HL-60 (cell line): ENCODE results near the gene IRF4.
"Not testable (repeated sequence)": the region's sequence is repeated elsewhere in the genome, so short reads cannot be mapped to it uniquely, and the experiment has no call there.

Experiments
- DNase-seq, 2 experiments: peaks; one replicate each; pipeline ENCODE4 v3.0.0-alpha.2; 2010 to 2020; ENCODE audit warnings: low read depth in 1 of 2, low spot score in 1 of 2
- H3K27ac ChIP-seq: fragments of 250-450 bp; sonication (Bioruptor Pico); replicated peaks from 2 replicates; pipeline ENCODE4 v1.5.1; 2020; ENCODE audit warnings: mild to moderate bottlenecking, moderate library complexity
- H3K27me3 ChIP-seq: fragments of 250-450 bp; sonication (Bioruptor Pico); 2 replicates; pipeline ENCODE4 v1.5.1; 2021; ENCODE audit warnings: mild to moderate bottlenecking, moderate library complexity; ENCODE audit not compliant: insufficient read depth, poor library complexity, severe bottlenecking
- H3K4me3 ChIP-seq: replicated peaks from 2 replicates; pipeline ENCODE4 v1.5.1; 2011; ENCODE audit warnings: mild to moderate bottlenecking, control low read depth, low read length; ENCODE audit not compliant: insufficient read depth
- GABPA ChIP-seq: IDR thresholded peaks from 2 replicates; pipeline ENCODE4 v1.6.1; 2012; ENCODE audit warnings: low read depth
- POLR2AphosphoS5 ChIP-seq: IDR thresholded peaks from 2 replicates; pipeline ENCODE4 v1.6.1; 2012; ENCODE audit warnings: low read depth
- REST ChIP-seq: IDR thresholded peaks from 2 replicates; pipeline ENCODE4 v1.6.1; 2012; ENCODE audit warnings: low read depth; ENCODE audit not compliant: insufficient replicate concordance
- SPI1 ChIP-seq: IDR thresholded peaks from 2 replicates; pipeline ENCODE4 v1.6.1; 2012; ENCODE audit warnings: low read depth, mild to moderate bottlenecking, borderline replicate concordance
- TF ChIP-seq, protein P1 (sequence below): IDR thresholded peaks from one replicate; pipeline ENCODE4 v1.5.1; 2011; ENCODE audit warnings: low read length, control low read depth, inconsistent platforms; ENCODE audit not compliant: insufficient read depth

The IRF4 gene

GRCh38 chr6:376827-377640, 14.5 kb upstream of the IRF4 start:
- H3K4me3 ChIP-seq, result no peak overlapping the region
- peak in 1 of 2 experiments; percentile 27 for DNase-seq
- TF ChIP-seq POLR2AphosphoS5 (no peak), SPI1 (no peak), REST (no peak)
- TF ChIP-seq, protein P1, sequence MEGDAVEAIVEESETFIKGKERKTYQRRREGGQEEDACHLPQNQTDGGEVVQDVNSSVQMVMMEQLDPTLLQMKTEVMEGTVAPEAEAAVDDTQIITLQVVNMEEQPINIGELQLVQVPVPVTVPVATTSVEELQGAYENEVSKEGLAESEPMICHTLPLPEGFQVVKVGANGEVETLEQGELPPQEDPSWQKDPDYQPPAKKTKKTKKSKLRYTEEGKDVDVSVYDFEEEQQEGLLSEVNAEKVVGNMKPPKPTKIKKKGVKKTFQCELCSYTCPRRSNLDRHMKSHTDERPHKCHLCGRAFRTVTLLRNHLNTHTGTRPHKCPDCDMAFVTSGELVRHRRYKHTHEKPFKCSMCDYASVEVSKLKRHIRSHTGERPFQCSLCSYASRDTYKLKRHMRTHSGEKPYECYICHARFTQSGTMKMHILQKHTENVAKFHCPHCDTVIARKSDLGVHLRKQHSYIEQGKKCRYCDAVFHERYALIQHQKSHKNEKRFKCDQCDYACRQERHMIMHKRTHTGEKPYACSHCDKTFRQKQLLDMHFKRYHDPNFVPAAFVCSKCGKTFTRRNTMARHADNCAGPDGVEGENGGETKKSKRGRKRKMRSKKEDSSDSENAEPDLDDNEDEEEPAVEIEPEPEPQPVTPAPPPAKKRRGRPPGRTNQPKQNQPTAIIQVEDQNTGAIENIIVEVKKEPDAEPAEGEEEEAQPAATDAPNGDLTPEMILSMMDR, result no peak
- H3K27me3 ChIP-seq, result peaks cover 8% of the 10 kb centered on the region
- no peak overlapping the region for H3K27ac ChIP-seq

- H3K27me3 ChIP-seq, DNase-seq, H3K27ac ChIP-seq, H3K4me3 ChIP-seq: not testable (repeated sequence)
Observed at GRCh38 chr6:377641-378020, 13.9 kb upstream of the IRF4 start.

GRCh38 chr6:378090-378957, 13.2 kb upstream of the IRF4 start:
- TF ChIP-seq, protein P1, result no peak
- TF ChIP-seq POLR2AphosphoS5 (no peak), GABPA (no peak), REST (no peak), SPI1 (no peak)
- Histone ChIP-seq H3K27me3 (peaks cover 8% of the 10 kb centered on the region), H3K4me3 (no peak overlapping the region), H3K27ac (no peak overlapping the region)
- no peak for DNase-seq

- H3K27ac ChIP-seq, result no peak overlapping the region
- H3K4me3 ChIP-seq, result no peak overlapping the region
- TF ChIP-seq SPI1 (no peak), POLR2AphosphoS5 (no peak), REST (no peak), GABPA (no peak)
- TF ChIP-seq, protein P1, result no peak
- no peak for DNase-seq
- peaks cover 8% of the 10 kb centered on the region for H3K27me3 ChIP-seq
Observed at GRCh38 chr6:378958-379409, 12.6 kb upstream of the IRF4 start.
